ENCODE results near the gene ZNF189.

ZNF189 gene

GRCh38 chr9:101398068-101398929, at the start of gene ZNF189, which contains the start of gene MRPL50:
Gene ZNF189 (plus strand): TSS chr9:101398851. CDS start chr9:101399157, 306 bp downstream.
Gene MRPL50 (minus strand): TSS chr9:101398618. CDS start chr9:101398592, 26 bp downstream.
- H3K9me2 ChIP-seq (replicated peaks; ENCODE audit: control insufficient read depth, low read length): no peaks in the 10 kb centered on the region
- H3K27me3 ChIP-seq (ENCODE audit: control insufficient read depth, low read length): no peaks in the 10 kb centered on the region
- TF ChIP-seq CTCF (IDR thresholded peaks at IDR 0.05; ENCODE audit: low read depth, low read length, poor library complexity, severe bottlenecking) (no peak), EZH2phosphoT487 (IDR thresholded peaks at IDR 0.05; ENCODE audit: borderline replicate concordance, low read length) (no peak)
- H3K27ac ChIP-seq (ENCODE audit: low read depth, low read length): peak within 1 kb of the TSS; percentile 35
- peaks cover 21% of the 10 kb centered on the region; the same call in 1 of the 2 replicates for H3K9me3 ChIP-seq (ENCODE audit: control insufficient read depth, insufficient read depth, low read length)
- H3K36me3 ChIP-seq (ENCODE audit: control insufficient read depth, low read length): peaks cover 86% of the 10 kb centered on the region
- peak within 1 kb of the TSS; percentile 86 for H3K4me3 ChIP-seq (ENCODE audit: low read length)
- H3K79me2 ChIP-seq (ENCODE audit: control insufficient read depth, low read length): peaks cover 81% of the 10 kb centered on the region
- peak within 1 kb of the TSS; percentile 83 for H3K4me2 ChIP-seq (ENCODE audit: low read length)
- H4K20me1 ChIP-seq (ENCODE audit: control insufficient read depth, insufficient read depth, low read depth, low read length): no peaks in the 10 kb centered on the region
- H3F3A ChIP-seq (ENCODE audit: control insufficient read depth, insufficient read depth): no peaks in the 10 kb centered on the region
- H3K4me1 ChIP-seq (ENCODE audit: control insufficient read depth, low read length): peaks cover 26% of the 10 kb centered on the region

GRCh38 chr9:101350285-101350684, 48.4 kb upstream of the ZNF189 start:
- no peaks in the 10 kb centered on the region; the same call in 1 of the 2 replicates for H3K27me3 ChIP-seq (ENCODE audit: control insufficient read depth, low read length)
- H3F3A ChIP-seq (ENCODE audit: control insufficient read depth, insufficient read depth): no peaks in the 10 kb centered on the region
- H3K4me3 ChIP-seq (ENCODE audit: low read length): no peak overlapping the region
- H3K9me2 ChIP-seq (replicated peaks; ENCODE audit: control insufficient read depth, low read length): no peaks in the 10 kb centered on the region
- H3K36me3 ChIP-seq (ENCODE audit: control insufficient read depth, low read length): no peaks in the 10 kb centered on the region
- no peaks in the 10 kb centered on the region for H3K79me2 ChIP-seq (ENCODE audit: control insufficient read depth, low read length)
- H3K9me3 ChIP-seq (ENCODE audit: control insufficient read depth, insufficient read depth, low read length): no peaks in the 10 kb centered on the region
- H3K4me2 ChIP-seq (ENCODE audit: low read length): no peak overlapping the region
- H4K20me1 ChIP-seq (ENCODE audit: control insufficient read depth, insufficient read depth, low read depth, low read length): no peaks in the 10 kb centered on the region
- H3K27ac ChIP-seq (ENCODE audit: low read depth, low read length): no peak overlapping the region
- TF ChIP-seq EZH2phosphoT487 (IDR thresholded peaks at IDR 0.05; ENCODE audit: borderline replicate concordance, low read length): no peak
- no peak for TF ChIP-seq CTCF (IDR thresholded peaks at IDR 0.05; ENCODE audit: low read depth, low read length, poor library complexity, severe bottlenecking)
- H3K4me1 ChIP-seq (ENCODE audit: control insufficient read depth, low read length): no peaks in the 10 kb centered on the region

DNA sequence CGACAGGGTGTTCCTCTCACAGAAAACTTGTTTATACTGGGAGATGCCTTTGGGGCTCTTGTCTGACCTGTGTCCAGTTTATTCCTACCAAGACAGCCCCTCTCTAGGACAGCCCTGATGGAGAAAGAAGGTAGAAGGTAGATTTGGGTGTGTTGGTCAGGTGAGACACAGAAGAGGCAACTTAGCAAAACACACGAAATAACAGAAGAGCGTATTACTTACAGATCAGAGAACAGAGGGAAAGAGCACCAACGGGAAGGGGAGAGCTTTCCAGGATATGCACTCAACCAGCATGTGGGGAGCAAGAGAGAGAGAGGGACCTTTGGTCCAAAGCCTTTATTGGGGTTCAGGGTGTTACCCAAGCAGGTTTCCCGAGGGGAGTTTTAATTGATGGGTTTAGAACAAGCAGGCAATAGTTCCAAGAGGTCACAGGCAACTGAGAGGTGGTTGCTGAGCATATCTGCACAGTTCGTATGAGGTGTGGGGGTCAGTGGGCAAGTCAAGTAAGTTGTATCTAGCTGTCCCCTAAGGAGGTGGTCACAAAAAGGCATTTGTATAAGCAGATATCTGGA, 45.7 kb upstream of the ZNF189 start:
- Histone ChIP-seq H3F3A (ENCODE audit: control insufficient read depth, insufficient read depth) (no peaks in the 10 kb centered on the region), H3K27me3 (ENCODE audit: control insufficient read depth, low read length) (no peaks in the 10 kb centered on the region; the same call in 1 of the 2 replicates), H3K36me3 (ENCODE audit: control insufficient read depth, low read length) (no peaks in the 10 kb centered on the region), H3K9me3 (ENCODE audit: control insufficient read depth, insufficient read depth, low read length) (no peaks in the 10 kb centered on the region), H3K4me2 (ENCODE audit: low read length) (no peak overlapping the region), H3K79me2 (ENCODE audit: control insufficient read depth, low read length) (no peaks in the 10 kb centered on the region), H3K27ac (ENCODE audit: low read depth, low read length) (no peak overlapping the region), H3K4me1 (ENCODE audit: control insufficient read depth, low read length) (no peaks in the 10 kb centered on the region), H3K4me3 (ENCODE audit: low read length) (no peak overlapping the region), H3K9me2 (replicated peaks; ENCODE audit: control insufficient read depth, low read length) (no peaks in the 10 kb centered on the region), H4K20me1 (ENCODE audit: control insufficient read depth, insufficient read depth, low read depth, low read length) (no peaks in the 10 kb centered on the region)
- TF ChIP-seq CTCF (IDR thresholded peaks at IDR 0.05; ENCODE audit: low read depth, low read length, poor library complexity, severe bottlenecking): no peak
- TF ChIP-seq EZH2phosphoT487 (IDR thresholded peaks at IDR 0.05; ENCODE audit: borderline replicate concordance, low read length): no peak

Measured in DOHH2 (cell line).